DND-41 (cell line): ENCODE results near the gene SORT1.

ENCODE experiments used
- EZH2 ChIP-seq: IDR thresholded peaks from 3 replicates; pipeline ENCODE4 v1.6.1; 2012; ENCODE audit warnings: borderline replicate concordance, low read depth, mild to moderate bottlenecking, moderate library complexity, low read length, inconsistent platforms; ENCODE audit not compliant: severe bottlenecking
- TF ChIP-seq, protein P1 (sequence below): IDR thresholded peaks from 2 replicates; pipeline ENCODE4 v1.5.1; 2012; ENCODE audit warnings: borderline replicate concordance, low read length, moderate library complexity, mild to moderate bottlenecking; ENCODE audit not compliant: poor library complexity, severe bottlenecking; ENCODE audit errors: extremely low read depth

DNA sequence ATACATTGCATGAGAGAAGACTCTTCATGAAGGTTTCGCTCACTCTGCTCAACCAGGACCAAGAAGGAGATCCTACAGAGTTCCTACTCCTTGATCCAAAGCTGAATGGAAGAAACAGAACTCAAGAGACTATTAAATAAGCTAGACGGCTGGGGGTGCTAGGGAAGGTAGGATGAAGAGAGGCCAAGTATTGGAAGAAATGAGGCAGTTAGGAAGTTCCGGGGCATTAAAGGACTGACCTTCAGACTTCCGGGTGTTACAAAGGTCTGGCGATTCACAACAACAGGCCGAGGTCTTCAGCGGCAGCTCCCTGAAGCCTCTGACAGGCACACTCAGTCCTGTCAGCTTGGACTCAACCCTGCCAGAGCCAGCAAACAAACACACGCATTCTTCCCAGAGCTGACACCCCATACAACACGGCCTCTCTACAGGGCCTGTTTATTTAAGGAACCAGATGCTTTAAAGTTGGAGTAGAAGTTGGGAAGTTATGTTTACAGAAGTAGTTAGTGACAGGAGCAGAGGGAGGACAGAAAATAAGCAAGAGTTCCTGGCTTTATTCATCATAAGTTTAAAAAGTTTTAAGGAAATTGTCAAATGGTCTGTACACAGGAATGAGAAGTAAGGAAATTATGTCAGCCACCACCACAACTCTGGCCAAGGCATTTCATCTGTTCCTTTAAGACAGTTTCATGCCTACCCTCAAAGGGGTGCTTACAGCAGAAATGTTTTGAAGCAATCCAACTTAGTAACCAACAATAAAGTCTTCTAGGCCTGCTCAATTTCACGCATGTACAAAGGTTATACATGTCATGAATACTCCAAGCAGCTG is 4.7 kb downstream of the SORT1 start:
- TF ChIP-seq EZH2 = no peak
- TF ChIP-seq, protein P1, sequence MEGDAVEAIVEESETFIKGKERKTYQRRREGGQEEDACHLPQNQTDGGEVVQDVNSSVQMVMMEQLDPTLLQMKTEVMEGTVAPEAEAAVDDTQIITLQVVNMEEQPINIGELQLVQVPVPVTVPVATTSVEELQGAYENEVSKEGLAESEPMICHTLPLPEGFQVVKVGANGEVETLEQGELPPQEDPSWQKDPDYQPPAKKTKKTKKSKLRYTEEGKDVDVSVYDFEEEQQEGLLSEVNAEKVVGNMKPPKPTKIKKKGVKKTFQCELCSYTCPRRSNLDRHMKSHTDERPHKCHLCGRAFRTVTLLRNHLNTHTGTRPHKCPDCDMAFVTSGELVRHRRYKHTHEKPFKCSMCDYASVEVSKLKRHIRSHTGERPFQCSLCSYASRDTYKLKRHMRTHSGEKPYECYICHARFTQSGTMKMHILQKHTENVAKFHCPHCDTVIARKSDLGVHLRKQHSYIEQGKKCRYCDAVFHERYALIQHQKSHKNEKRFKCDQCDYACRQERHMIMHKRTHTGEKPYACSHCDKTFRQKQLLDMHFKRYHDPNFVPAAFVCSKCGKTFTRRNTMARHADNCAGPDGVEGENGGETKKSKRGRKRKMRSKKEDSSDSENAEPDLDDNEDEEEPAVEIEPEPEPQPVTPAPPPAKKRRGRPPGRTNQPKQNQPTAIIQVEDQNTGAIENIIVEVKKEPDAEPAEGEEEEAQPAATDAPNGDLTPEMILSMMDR = no peak
